ENCODE results near the gene FIBP.
A peak's percentile ranks its signal among the peaks of the same experiment; 100 is the strongest.

GRCh38 chr11:65888163-65888814 lies at the start of gene FIBP:
- TF ChIP-seq POLR2A (IDR thresholded peaks at IDR 0.05) = peak; percentile 68 to 90
- TF ChIP-seq, protein P1, sequence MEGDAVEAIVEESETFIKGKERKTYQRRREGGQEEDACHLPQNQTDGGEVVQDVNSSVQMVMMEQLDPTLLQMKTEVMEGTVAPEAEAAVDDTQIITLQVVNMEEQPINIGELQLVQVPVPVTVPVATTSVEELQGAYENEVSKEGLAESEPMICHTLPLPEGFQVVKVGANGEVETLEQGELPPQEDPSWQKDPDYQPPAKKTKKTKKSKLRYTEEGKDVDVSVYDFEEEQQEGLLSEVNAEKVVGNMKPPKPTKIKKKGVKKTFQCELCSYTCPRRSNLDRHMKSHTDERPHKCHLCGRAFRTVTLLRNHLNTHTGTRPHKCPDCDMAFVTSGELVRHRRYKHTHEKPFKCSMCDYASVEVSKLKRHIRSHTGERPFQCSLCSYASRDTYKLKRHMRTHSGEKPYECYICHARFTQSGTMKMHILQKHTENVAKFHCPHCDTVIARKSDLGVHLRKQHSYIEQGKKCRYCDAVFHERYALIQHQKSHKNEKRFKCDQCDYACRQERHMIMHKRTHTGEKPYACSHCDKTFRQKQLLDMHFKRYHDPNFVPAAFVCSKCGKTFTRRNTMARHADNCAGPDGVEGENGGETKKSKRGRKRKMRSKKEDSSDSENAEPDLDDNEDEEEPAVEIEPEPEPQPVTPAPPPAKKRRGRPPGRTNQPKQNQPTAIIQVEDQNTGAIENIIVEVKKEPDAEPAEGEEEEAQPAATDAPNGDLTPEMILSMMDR (IDR thresholded peaks at IDR 0.05) = peak; percentile 70 to 94 (median 86)
